NCI-H187 (cell line): ENCODE measurements around the gene VASH2.
A peak's percentile ranks its signal among the peaks of the same experiment; 100 is the strongest.
"Not testable (repeated sequence)": the region's sequence is repeated elsewhere in the genome, so short reads cannot be mapped to it uniquely, and the experiment has no call there.

ENCODE experiments used
- DNase-seq, 2 experiments: peaks; one replicate each; lab custom pipeline; 2025; lab: John Stamatoyannopoulos, UW

VASH2 gene

DNA sequence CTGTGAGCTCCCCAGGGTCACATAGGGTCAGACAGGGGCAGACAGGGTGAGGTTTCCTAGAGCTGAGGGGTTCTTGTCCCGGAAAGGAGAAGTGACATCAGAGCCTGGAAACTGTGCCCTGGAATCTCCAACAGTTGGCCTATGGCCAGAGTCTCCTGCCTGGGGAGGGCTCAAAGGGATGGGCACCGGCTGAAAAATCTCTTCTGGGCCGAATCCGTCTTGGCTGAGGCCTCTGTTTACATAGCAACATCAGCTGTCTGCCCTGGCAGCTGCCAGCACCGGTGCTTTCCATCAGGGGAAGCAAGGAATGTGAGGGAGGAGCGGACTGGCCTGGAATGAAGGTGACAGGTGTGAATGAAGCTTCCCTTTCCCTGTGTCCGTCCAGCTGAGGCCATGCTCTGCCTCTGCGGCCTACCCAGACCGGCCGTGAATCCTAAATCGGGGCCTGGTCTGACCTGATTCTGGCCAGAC is 30.7 kb downstream of the VASH2 start:
- no peak for DNase-seq

DNA sequence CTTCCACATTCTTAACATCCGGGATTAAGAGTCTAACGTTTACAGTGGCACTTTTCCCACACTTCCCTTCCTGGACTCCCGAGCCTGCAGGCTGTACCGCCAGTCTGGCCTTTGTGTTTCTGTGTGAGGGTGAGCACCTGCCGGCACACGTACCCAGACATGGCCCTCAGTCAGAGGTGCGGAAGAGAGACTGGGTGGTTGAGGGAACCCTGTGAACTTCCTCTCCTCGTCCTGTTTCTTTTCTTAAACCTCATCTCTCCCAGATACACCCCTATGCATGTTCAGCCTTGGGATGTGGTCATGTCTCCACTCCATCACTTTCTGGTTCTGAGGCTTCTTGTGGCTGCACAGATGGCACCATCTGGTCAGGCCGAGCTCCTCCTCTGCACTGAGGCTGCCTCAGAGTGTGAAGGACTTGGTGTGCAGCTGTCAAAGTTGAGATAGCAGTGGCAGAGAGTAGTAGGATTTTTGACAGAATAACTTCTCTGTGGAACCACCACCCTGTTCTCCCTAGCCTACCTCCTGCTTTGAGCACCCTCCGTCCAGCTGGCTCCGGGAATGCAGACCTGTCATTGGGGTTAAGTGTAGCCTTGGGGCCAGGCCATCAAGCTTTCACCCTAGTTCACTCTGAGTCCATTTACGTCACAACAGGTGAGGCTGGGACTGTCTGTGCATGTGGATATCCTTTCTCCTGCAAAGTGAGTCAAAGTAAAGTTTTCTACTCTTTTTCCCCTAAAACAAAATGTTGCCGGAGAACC is 31.4 kb downstream of the VASH2 start:
- no peak for DNase-seq

DNA sequence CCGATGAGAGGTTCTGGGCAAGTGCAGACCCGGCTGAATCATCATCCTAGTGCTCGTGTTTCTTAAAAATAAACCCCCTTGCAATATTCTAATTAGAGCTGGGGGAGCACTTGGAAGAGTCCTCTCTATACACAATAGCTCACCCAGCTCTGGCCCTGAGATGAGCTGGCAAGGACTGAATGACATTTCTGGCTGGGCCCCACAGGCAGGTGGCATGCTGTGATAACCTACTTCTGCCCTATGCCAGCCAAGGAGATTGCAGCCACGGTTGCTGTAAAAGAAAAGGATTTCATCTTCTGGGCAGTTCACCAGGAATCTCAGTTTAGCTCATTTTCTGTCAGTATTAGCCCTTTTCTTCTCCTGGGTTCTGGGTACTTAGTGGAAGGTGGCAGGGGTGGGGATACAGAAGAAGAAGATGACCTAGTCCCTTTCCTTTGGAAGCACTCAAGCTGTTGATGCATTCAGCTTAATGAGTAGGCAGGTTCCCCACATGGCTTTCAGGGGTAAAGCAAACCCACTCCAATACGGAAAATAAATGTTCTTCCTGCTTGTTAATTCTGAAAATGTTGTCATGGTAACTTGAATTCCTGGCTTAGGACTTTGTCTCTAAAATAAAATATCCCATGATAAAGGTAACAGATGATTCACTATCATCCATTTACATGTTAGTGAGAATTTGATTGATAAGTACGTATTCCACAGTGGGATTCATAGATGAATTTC is 32.2 kb downstream of the VASH2 start:
- no peak for DNase-seq

DNA sequence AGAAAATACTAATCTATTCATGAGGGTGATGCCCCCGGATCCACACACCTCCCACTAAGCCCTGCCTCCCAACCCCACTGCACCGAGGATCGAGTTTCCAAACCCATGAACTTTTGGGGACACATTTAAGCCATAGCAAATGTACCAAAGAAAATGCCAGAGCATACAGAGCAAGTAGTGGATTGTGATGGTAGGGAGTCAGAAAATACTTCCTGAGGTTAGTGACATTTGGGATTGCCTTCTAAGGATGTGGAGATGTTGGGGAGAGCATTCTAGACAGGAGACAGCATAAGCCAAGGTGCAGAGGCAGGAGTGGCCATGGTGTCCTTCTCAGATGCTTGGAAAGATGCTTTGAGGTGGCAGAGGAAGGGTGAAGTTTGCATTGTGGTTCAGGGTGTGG is 33.1 kb downstream of the VASH2 start:
- DNase-seq, result no peak

DNA sequence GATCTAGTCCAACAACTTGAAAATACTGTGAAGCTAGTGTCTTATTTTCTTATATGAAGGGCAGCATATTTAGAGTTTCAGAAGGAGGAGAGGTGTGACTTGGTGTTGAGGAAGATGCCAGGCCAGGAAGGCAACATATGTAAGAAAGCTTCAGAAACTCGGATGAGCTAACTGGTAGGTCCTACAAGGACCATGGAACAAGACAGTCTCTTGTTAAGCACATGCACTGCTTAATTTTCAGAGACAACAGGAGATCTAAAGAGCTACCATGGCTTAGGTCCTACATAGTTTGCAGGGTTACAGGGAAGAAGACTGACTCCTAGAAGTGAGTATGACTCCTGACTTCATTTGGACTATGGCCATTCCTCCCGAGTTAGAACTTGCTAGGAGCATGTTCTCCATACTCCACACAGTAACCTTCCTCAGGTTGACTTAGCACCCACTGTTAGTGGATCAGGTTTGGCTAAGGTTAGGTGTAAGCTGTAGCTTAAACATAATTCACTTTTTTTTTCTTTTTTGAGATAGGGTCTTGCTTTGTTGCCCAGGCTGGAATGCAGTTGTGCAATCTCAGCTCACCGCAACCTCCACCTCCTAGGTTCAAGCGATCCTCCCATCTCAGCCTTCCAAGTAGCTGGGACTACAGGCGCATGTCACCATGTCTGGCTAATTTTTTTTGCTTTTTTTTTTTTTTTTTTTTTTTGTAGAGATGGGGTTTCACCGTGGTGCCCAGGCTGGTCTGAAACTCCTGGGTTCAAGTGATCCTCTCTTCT is 34.4 kb downstream of the VASH2 start:
- no peak for DNase-seq

DNA sequence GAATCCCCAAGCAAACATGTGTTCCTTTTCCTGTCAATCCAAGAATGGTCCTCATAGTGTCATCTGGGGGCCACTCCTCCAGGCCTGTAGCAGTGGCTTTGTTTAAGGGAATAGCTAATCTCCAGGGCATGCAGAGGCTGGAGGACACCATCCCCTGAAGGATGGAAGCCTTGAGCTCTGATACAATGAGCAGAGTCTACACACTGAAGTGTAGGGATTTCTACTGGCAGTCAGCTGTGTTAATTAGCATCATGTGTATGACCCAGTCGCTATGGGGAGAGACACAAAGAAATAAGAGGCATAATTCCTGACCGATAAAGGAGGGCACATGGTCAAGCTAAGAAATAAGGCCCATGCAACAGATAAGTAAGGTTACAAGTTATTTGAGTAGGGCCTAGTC is 36.2 kb downstream of the VASH2 start:
- no peak for DNase-seq

DNA sequence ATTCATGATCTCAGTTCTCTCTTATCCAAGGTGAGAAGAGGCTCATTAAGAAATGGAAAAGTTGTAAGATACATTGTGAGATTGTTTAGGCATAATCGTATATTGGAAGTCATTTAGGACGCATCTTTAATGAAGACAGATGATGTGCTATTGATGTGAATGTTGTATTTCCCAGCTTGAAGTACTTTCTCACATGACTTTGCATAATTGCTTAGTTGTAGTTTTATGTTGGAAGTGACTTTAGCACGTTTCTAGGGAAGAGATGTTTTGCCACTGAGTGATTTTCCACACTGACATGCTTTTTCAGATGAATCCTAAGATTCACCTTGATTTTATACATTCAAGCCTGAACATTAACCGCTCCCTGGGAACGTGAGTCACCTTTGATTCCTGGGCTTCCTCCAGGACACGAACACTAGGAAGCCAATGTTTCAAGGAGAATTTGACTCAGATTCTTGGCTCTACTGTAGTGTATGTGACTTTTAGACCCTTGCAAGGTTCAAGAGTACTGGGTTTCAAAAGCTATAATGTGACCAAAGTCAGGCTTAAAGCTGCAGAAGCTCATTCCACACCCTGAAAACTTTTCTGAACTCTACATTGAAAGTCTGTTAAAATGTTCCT is 37.5 kb downstream of the VASH2 start:
- no peak for DNase-seq

DNA sequence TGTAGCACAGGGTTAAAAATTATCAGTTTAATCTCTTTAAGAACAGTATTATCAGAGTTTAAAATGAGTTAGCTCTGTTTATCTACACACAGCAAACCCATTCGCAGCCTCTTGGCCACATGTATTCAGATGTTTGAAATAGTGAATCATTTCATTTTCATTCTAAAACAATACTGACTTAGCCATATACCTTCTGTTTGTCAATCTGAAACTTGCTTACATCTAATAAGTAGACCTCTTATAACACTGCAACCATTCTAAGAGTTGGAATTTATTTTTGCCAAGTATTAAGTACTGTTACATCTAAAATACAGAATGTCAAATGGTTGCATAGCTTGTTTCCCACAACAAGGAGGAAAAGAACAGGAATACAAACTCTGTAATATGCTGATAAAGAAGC is 39.9 kb downstream of the VASH2 start:
- DNase-seq, result no peak

DNA sequence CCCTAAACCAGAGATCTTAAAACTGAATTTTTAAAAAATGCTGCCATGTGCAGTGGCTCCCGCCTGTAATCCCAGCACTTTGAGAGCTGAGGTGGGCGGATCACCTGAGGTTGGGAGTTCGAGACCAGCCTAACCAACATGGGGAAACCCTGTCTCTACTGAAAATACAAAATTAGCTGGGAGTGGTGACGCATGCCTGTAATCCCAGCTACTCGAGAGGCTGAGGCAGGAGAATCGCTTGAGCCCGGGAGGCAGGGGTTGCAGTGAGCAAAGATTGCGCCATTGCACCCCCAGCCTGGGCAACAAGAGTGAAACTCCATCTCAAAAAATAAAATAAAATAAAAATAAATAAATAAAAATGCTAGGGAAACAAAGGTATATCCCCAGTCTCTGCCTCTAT is 43.6 kb downstream of the VASH2 start:
- not testable (repeated sequence) for DNase-seq

DNA sequence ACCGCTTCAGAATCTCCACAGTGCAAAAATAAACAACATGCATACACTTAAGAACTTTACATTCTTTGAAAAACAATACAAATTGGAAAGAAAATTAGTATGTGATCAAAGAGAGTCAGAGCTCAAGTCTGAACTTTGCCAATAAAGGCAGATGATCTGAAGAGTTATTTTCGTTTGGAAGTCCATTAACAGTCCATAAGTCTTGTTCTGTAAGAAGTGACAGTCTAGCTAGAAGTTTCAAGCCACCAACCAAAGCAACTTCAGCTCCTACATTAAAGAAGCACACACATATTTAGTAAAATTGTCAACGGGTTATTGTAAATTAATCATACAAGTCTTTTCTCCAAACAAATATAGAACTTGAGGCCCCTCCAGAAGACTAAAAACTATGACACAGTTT is 44.6 kb downstream of the VASH2 start:
- DNase-seq, result no peak

DNA sequence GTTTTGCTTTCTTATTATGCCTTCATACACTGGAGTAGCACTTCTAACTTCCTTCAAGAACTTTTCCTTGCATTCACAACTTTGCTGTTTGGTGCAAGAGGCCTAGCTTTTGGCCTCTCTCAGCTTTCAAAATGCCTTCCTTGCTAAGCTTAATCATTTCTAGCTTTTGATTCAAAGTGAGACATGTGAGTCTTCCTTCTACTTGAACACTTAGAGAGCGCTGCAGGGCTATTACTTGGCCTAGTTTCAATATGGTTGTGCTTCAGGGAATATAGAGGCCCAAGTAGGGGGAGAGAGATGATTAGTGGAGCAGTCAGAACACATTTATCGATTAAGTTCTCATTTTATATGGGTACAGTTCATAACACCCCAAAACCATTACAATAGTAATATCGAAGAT is 52.9 kb downstream of the VASH2 start:
- DNase-seq, result no peak

DNA sequence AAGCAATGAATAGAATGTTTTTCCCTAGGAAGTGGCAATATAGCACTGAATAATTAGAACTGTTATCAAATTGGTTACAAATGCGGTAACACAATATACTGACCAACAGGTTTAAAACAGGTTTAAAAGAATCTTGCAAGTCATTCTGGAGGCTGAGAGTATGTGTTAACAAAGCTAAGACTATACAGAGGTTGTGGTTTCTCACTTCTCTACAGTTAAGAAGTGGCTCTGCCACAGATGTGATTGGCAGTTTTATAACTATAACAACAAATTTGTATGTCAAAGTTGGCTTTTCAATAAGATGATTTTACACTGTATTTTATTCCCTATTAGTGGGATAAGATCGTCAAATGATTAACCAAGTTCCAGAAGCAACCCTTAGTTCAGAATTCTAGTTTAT is 58.2 kb downstream of the VASH2 start:
- DNase-seq, result no peak

DNA sequence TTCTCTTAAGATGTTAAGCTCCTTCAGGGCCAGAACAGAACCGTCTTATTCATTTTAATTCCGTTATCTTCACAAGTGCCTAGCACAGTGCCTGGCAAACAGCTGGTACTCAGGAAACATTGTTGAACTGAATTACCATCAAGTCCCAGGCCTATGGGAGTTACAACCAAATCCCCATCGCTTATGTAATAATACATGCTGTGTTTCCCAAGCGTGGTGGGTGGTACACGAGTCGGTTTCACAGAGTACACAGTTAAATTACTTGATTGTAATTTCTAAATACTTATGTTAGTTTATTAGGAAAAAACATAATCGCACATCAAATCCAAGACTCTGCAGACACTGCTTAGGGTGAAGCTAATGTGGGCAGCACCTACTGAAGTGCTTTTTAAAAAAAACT is 64.3 kb downstream of the VASH2 start:
- no peak for DNase-seq

DNA sequence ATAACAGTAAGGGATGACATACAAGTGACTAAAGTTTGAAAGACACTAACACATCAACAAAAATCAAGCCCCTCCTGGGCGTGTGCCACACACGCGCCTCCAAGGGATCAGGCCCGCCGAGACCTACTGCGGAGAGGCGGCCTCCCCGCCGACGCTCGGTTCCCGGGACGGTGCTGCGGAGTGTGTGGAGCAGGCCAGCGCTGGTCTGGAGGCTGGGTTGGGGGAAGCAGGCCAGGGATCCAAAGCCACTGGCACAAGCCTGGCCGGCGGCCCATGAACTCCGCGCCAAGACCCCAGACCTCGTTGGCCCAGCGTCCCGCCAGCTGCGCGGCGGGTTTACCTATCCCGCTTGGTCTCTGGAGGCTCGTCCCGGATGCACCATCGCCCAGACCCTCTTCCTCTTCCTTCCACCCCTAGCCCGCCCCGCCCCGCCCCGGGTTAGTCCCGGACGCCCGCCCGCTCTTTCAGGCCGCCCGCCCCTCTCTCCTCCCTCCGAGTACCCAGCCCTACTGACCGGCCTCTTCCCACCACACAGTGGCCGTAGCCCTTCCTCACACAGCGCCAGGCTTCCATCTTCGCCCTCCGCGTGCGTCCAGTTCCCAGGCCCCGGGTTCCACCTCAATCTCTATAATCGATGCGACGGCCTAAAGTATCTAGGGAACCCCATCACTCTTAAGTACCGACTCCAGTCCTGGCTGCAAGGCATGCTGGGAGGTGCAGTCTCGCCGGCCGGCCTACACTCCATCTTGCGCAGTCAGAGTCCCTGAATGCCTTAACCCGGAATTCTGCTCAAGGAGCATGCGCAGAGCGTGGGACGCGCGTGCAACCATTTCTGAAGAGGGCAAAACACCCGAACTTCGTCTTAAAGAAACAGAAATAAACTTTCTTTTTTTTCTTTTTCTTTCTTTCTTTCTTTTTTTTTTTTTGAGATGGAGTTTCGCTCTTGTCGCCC is 65.0 kb downstream of the VASH2 start, which contains the start of gene ANGEL2:
ANGEL2 (minus strand) TSS at position 769 of the 952 bp plus-strand sequence; CDS start at position 573, 196 bp downstream.
- DNase-seq, result peak; percentile 47 to 85

DNA sequence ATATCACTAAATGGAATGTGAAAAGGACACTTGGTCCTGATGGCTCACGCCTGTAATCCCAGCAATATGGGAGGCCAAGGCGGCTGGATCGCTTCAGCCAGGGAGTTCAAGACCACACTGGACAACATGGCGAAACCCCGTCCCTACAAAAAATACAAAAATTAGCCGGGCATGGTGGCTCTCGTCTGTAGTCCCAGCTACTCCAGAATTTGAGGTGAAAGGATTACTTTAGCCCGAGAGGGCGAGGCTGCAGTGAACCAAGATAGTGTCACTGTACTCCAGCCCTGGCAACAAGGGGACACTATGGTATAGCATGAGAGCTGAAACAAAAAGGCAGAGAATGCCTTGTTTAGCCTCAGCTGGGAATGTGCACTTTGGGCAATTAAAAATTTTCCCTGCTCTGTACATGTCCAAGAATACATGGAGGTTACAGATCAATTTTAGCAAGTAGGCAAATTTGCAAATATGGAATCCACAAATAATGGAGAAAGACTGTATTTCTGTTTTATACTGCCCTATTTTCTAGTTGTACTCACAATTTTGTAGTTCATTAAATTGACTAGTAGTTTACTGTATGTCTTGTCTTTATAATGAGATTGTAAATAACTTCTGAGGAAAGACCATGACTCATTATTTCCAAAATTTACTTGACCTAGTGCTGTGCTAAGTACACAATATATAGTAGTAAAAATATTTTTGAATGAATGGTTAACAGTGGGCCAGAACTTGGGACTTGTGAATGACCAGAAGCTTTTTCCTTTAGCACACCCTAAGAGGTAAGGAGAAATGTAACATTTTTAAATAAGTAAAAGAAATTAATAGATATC is 67.3 kb downstream of the VASH2 start:
- no peak for DNase-seq

DNA sequence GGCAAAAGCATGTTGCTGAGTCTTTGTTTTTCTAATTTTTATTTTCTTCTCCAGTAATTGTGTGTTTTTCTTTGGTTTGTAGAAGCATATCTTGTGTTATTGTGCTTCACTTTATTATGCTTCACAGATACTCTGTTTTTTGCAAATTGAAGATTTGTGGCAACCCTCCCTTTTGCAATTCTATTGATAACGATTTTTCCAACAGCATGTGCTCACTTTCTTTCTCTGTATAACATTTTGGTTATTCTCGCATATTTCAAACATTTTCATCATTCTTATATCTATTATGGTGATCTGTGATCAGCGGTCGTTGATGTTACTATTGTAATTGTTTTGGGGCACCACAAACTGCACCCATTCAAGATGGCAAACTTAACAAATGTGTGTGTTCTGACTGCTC is 69.1 kb downstream of the VASH2 start:
- DNase-seq, result no peak

DNA sequence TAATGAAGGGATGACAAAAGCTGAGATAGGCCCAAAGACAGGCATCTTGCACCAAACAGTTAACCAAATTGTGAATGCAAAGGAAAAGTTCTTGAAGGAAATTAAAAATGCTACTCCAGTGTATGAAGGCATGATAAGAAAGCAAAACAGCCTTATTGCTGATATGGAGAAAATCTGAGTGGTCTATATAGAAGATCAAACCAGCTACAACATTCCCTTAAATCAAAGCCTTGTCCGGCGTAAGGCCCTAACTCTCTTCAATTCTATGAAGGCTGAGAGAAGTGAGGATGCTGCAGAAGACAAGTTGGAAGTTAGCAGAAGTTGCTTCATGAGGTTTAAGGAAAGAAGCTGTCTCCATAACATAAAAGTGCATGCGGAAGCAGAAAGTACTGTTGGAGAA is 69.7 kb downstream of the VASH2 start:
- no peak for DNase-seq

DNA sequence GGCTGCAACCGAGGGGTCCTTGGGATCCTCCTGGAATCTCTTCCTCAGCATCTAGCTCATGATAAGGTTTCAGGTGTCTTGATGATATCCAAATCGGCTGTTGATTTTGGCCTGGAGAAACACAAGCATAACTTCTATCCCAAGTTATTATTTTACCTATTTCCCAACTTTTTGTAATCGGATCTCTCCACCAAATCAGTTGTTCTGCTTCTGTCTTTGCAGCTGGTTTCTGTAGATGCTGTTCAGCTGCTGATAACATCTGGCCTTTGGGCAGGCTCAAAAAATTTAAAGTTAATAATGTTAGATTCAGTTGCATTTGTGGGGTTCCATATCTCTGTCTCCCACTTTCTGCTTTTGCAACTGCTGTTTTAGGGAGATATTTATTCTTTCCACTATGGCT is 76.7 kb downstream of the VASH2 start:
- not testable (repeated sequence) for DNase-seq

DNA sequence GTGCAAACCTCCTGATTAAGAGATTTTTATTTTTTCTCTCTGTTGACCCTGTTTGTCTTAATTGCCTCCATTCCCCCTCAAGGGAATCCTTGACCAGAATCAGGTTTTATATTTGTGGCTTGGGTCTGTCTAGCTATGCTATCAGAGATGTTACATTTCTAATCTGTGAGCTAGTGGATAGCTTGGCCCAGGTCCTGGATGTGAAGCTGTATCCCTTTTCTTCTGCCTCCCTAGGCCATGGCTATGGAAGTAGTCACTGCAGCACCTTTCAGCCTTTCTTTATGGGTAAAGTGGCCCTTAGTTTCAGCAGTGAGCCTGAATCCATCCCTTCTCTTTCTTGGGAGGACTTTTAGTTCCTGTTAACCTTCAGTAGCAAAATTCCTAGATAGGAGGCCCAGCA is 82.3 kb downstream of the VASH2 start:
- DNase-seq, result no peak

DNA sequence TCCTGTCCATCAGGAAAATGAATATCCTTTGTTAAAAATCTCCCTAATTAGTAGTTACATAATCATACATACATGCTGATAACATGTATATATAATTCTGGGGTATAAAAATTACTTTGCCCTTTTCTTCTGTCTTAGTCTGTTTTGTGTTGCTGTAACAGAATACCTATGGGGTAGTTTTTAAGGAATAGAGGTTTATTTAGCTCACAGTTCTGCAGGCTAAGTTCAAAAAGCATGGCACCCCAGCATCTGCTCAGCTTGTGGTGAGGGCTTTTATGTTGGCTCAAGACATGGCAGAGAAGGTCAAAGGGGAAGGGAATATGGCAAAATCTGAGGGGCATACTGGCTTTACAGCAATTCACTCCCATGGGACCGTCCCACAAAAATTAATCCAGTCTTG is 84.4 kb downstream of the VASH2 start:
- no peak for DNase-seq
